Sigmoid colon (tissue), 7 donors: ENCODE measurements around the gene IL2RA. TPM values are rescaled to one million over a fixed set of nuclear protein-coding genes. Genes with fewer than 3 reads are reported as not detected.
"Not testable (repeated sequence)": the region's sequence is repeated elsewhere in the genome, so short reads cannot be mapped to it uniquely, and the experiment has no call there.

Source experiments
- DNase-seq: peaks from one replicate; pipeline ENCODE4 v3.0.0-alpha.2; 2019
- H3K27ac ChIP-seq, 4 donors: fragments of 200-600 bp; sonication (generic); one replicate each; pipeline ENCODE4 v1.5.1; 2016 to 2019; ENCODE audit warnings: mild to moderate bottlenecking in 1 of 4
- H3K27me3 ChIP-seq, 3 donors: fragments of 200-600 bp; sonication (generic); one replicate each; pipeline ENCODE4 v1.5.1; 2019; ENCODE audit warnings: mild to moderate bottlenecking in 1 of 3
- H3K36me3 ChIP-seq, 4 donors: fragments of 200-600 bp; sonication (generic); one replicate each; pipeline ENCODE4 v1.5.1; 2016 to 2019
- H3K4me1 ChIP-seq, 4 donors: fragments of 200-600 bp; sonication (generic); one replicate each; pipeline ENCODE4 v1.5.1; 2017 to 2019
- H3K4me3 ChIP-seq, 4 donors: fragments of 200-600 bp; sonication (generic); one replicate each; pipeline ENCODE4 v1.5.1; 2017 to 2019; ENCODE audit warnings: mild to moderate bottlenecking in 2 of 4, moderate library complexity in 1 of 4
- H3K9me3 ChIP-seq, 4 donors: fragments of 200-600 bp in 3 of 4; sonication (generic) in 3 of 4; one replicate each; pipeline versions ENCODE4 v1.5.1 to v1.6.1; 2013 to 2019
- EP300 ChIP-seq, 4 donors: sonication (generic); formaldehyde crosslinking; IDR thresholded peaks; one replicate each; pipeline ENCODE4 v1.6.1; 2017; ENCODE audit warnings: antibody characterized with exemption in 4 of 4
- POLR2A ChIP-seq, 2 donors: fragments of 450-650 bp; IDR thresholded peaks; one replicate each; pipeline ENCODE4 v1.6.1; 2016; ENCODE audit warnings: antibody characterized with exemption in 2 of 2, mild to moderate bottlenecking in 2 of 2, moderate library complexity in 2 of 2
- POLR2AphosphoS5 ChIP-seq, 4 donors: sonication (generic); formaldehyde crosslinking; IDR thresholded peaks; one replicate each; pipeline ENCODE4 v1.6.1; 2017; ENCODE audit warnings: antibody characterized with exemption in 4 of 4
- WGBS, 2 donors: extraction: QIAGEN DNeasy Blood & Tissue Kit; methylation state at CpG; one replicate each; pipeline ENCODE4 v1.1.7; 2013; 5-methylcytosine and 5-hydroxymethylcytosine counted together
- intact Hi-C: fragments of 100-400 bp; cut with DNase I; formaldehyde crosslinking; loops from one replicate; pipeline ENCODE4 v1.15.1; 2023
- polyA plus RNA-seq, 3 donors: library from polyadenylated mRNA; stranded (reverse); fragments of 200-250 nt; gene quantifications; one replicate each; pipeline ENCODE4 v1.2.3, GENCODE V29; 2013
- total RNA-seq, 4 donors: library from RNA; depleted of rRNA; stranded (reverse); fragments of >200 nt; gene quantifications; one replicate each; pipeline ENCODE4 v1.1.0, GENCODE V29; 2016
- TF ChIP-seq, protein P1 (sequence below), 4 experiments: fragments of 450-650 bp in 3 of 4; fragments of 200-600 bp in 1 of 4; IDR thresholded peaks; one replicate each; pipeline ENCODE4 v1.5.1; 2016 to 2019; ENCODE audit warnings: antibody characterized with exemption in 4 of 4, mild to moderate bottlenecking in 3 of 4, moderate library complexity in 2 of 4
- donor health status: healthy with polysubstance abuse.
- donor health status: Bipolar disorder and iron deficiency.
- donor health status: healthy.

Gene IL2RA
- total and polyA plus RNA-seq, 7 donors: 0.60 to 14.0 (median 4.7) TPM; not detected in 1

DNA sequence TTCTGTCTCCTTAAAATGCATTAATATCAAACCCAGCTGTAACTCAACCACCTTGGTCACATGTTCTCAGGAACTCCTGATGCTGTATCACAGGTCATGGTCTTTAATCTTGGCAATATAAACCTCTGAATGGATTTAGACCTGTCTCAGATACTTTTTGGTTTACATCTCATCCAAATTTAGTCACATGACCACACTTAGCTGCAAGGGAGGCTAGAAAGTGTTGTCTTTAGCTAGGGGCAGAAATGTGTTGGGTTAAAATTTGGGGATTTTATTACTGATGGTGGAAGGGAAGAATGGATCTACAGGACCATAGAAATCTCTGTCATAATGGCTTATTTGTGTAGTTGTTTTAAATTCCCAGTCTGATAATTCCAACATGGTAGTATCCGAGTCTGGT lies 55.2 kb downstream of the IL2RA start:
- intact Hi-C loops: no loop called here
- H3K4me1 ChIP-seq: no peaks in the 10 kb centered on the region
- no peak overlapping the region for H3K27ac ChIP-seq
- no peak overlapping the region for H3K4me3 ChIP-seq
- no peaks in the 10 kb centered on the region for H3K9me3 ChIP-seq
- TF ChIP-seq POLR2A (IDR thresholded peaks at IDR 0.05) (no peak), EP300 (IDR thresholded peaks at IDR 0.05) (no peak), POLR2AphosphoS5 (IDR thresholded peaks at IDR 0.05) (no peak)
- TF ChIP-seq, protein P1, sequence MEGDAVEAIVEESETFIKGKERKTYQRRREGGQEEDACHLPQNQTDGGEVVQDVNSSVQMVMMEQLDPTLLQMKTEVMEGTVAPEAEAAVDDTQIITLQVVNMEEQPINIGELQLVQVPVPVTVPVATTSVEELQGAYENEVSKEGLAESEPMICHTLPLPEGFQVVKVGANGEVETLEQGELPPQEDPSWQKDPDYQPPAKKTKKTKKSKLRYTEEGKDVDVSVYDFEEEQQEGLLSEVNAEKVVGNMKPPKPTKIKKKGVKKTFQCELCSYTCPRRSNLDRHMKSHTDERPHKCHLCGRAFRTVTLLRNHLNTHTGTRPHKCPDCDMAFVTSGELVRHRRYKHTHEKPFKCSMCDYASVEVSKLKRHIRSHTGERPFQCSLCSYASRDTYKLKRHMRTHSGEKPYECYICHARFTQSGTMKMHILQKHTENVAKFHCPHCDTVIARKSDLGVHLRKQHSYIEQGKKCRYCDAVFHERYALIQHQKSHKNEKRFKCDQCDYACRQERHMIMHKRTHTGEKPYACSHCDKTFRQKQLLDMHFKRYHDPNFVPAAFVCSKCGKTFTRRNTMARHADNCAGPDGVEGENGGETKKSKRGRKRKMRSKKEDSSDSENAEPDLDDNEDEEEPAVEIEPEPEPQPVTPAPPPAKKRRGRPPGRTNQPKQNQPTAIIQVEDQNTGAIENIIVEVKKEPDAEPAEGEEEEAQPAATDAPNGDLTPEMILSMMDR (IDR thresholded peaks at IDR 0.05): no peak
- 42 to 99% methylated on average over 1 of the region's 1 CpG for WGBS, 2 donors
- DNase-seq: no peak
- H3K36me3 ChIP-seq: no peaks in the 10 kb centered on the region
- H3K27me3 ChIP-seq: no peaks in the 10 kb centered on the region

DNA sequence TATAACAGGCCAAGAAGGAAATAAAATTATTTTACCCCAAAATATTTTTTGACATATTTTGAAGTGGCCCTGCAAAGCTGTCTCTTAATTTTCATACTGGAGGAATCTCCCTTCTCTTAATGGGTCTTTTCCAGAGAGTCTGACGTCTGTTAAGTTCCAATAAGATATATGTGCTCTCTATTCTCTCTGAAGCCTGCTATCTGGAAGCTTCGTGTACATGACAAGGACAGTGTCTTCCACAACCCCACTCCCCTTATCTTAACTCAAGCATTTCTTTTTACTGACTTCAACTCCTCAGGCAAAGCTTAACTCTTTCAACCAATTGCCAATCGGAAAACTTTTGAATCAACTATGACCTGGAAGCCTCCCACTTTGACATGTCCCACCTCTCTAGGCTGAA lies 55.6 kb downstream of the IL2RA start:
- Histone ChIP-seq H3K4me1 (no peaks in the 10 kb centered on the region), H3K9me3 (no peaks in the 10 kb centered on the region), H3K4me3 (no peak overlapping the region), H3K27me3 (no peaks in the 10 kb centered on the region), H3K36me3 (no peaks in the 10 kb centered on the region), H3K27ac (no peak overlapping the region)
- no peak for TF ChIP-seq POLR2AphosphoS5 (IDR thresholded peaks at IDR 0.05)
- TF ChIP-seq, protein P1 (IDR thresholded peaks at IDR 0.05): no peak
- TF ChIP-seq POLR2A (IDR thresholded peaks at IDR 0.05): no peak
- no peak for TF ChIP-seq EP300 (IDR thresholded peaks at IDR 0.05)
- DNase-seq: no peak
- WGBS, 2 donors: 82 to 86% methylated on average over 3 of the region's 3 CpGs
- intact Hi-C loops: no loop called here

DNA sequence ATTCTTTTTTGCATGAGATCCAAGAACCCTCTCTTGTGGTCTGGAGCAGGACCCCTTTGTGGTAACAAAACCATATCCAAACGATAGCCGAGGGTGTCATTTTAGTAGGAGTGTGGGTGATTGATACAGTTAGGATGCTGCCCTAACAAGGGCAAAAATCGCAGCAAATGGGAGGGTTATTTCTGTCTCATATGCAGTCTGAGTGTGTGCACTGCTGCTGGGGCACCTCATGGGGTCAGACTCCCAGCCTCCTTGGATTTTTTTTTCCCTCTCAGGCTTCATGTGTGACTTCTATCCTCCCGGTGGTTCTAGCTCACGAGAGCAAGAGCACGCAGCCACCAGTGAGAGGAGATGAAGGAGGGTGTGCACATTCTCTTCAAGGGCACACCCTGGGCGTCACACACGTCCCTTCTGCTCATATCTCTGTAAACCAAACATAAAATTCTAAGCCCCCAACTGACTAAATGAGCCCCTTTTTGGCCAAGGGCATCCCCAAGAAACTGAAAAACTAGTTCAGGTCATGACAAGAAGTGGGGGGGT lies 56.2 kb downstream of the IL2RA start:
- no peak overlapping the region for H3K27ac ChIP-seq
- H3K36me3 ChIP-seq: no peaks in the 10 kb centered on the region
- H3K27me3 ChIP-seq: no peaks in the 10 kb centered on the region
- WGBS, 2 donors: 38 to 76% methylated on average over 8 of the region's 8 CpGs
- intact Hi-C loops: no loop called here
- TF ChIP-seq POLR2A (IDR thresholded peaks at IDR 0.05): no peak
- no peak for TF ChIP-seq POLR2AphosphoS5 (IDR thresholded peaks at IDR 0.05)
- TF ChIP-seq, protein P1 (IDR thresholded peaks at IDR 0.05): no peak
- TF ChIP-seq EP300 (IDR thresholded peaks at IDR 0.05): no peak
- no peaks in the 10 kb centered on the region for H3K9me3 ChIP-seq
- H3K4me1 ChIP-seq: no peaks in the 10 kb centered on the region
- no peak for DNase-seq
- no peak overlapping the region for H3K4me3 ChIP-seq

GRCh38 chr10:6005161-6005804 lies 56.9 kb downstream of the IL2RA start:
- H3K36me3 ChIP-seq, H3K4me1 ChIP-seq, H3K27ac ChIP-seq, H3K4me3 ChIP-seq, DNase-seq, intact Hi-C loops, H3K9me3 ChIP-seq, H3K27me3 ChIP-seq: not testable (repeated sequence)
- 53 to 76% methylated on average over 6 of the region's 6 CpGs for WGBS, 2 donors

DNA sequence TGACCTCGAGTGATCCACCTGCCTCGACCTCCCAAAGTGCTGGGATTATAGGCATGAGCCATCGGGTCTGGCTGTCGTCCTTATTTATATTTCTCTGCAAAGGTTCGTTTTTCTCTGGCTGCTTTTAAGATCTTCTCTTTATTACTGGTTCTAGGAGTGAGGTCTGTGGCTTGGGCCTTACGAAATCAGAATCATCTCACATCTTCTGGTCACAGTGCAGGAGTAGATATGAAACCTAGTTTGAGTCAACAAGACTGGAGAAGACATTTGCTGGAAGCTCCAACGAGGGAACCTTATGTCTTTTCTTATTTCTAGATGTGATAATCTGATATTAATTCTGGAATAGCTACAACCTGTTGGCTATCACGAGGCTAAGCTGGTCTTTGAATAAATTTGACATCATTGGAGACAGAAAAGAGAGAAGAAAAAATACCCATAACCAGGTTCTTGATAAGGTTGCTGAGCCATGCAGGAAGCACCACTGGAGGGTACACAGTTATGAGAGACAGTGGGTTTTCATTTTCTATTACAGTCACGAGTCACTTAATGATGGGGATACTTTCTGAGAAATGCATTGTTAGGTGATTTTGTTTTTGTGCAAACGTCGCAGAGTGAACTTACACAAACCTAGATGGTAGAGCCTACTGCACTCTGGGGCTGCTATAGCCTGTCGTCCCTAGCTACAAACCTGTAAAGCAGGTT lies 59.2 kb downstream of the IL2RA start:
- no peaks in the 10 kb centered on the region for H3K36me3 ChIP-seq
- no peak for TF ChIP-seq EP300 (IDR thresholded peaks at IDR 0.05)
- no peak for TF ChIP-seq POLR2A (IDR thresholded peaks at IDR 0.05)
- no peak for TF ChIP-seq POLR2AphosphoS5 (IDR thresholded peaks at IDR 0.05)
- TF ChIP-seq, protein P1 (IDR thresholded peaks at IDR 0.05): no peak
- no peaks in the 10 kb centered on the region for H3K9me3 ChIP-seq
- WGBS, 2 donors: 76 to 80% methylated on average over 12 of the region's 12 CpGs
- no peak overlapping the region for H3K4me3 ChIP-seq
- no peaks in the 10 kb centered on the region for H3K27me3 ChIP-seq
- no peak overlapping the region for H3K27ac ChIP-seq
- intact Hi-C loops: no loop called here
- H3K4me1 ChIP-seq: no peaks in the 10 kb centered on the region
- no peak for DNase-seq
